NCI-H2196 treated with DMSO at 0.1 percent for 48 hours (cell line): ENCODE results near the gene COLEC11.
"Not testable (repeated sequence)": the region's sequence is repeated elsewhere in the genome, so short reads cannot be mapped to it uniquely, and the experiment has no call there.

ENCODE experiments used
- DNase-seq: peaks from one replicate; lab custom pipeline; 2025; ENCODE audit not compliant: unreplicated experiment; lab: John Stamatoyannopoulos, UW

Gene COLEC11

DNA sequence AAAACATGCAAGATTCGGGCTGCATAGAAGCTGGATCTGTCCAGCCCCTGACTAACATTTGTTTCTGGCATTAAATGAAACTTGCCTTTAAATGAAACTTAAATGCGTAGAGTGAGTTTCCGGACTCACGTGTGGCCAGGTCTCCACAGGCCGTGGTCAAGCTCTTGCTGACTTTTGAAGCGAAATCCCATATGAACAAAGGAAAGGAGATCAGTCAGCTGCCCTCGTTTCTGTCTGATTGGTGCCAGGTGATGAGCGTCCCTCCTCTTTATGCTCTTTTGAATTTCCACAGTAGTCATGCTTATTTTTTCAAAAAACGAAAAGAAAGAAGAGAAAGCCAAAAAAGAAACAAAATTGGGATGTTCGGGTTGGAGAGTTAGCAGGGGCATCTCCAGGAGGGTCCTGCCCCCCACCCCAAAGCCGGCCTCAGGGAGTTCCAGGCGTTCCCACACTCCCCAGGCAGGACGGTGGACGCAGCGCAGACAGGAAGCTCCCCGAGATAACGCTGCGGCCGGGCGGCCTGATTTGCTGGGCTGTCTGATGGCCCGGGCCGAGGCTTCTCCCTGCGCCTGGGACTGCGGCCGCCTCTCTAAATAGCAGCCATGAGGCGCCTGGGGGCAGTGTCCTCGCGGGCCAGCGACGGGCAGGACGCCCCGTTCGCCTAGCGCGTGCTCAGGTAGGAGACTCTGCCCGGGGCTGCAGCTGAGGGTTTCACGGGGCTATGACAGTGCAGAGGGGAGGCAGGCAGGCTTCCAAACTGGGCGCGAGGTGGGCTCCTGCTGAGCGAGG lies at the start of gene COLEC11:
TSS of gene COLEC11 (plus strand) at position 620 of the 789 bp plus-strand sequence. CDS start 9,229 bp downstream, outside the sequence.
- DNase-seq: no peak

DNA sequence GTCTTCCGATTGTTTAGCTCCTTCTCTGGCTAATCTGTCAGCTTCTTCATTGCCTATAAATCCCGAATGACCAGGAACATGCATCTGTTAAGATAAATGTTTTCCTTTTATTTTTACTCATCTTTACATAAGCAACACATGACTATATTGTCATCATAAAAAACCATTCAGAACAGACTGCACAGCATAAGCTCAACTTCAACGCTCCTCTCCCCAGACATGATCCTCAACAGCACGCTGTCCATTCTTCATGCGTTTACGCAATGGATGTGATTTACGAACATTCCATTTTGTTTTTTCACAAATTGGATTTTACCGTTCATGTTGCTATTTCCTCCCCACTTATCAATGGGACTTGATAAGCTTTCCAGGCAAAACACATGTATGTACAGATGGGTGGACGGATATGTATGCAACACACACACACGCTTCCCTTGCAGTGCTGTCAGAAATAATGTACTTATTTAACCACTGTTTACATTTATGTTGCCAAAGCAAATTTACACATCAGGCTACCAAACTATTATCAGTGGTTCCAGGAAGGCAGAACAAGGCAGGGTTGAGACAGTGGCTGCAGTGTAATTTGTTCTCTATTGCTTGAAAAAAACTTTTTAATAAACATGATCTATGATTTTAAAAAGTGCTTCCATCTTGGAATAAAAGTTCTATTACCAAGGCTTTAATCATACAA lies 49.0 kb upstream of the COLEC11 start:
- no peak for DNase-seq

DNA sequence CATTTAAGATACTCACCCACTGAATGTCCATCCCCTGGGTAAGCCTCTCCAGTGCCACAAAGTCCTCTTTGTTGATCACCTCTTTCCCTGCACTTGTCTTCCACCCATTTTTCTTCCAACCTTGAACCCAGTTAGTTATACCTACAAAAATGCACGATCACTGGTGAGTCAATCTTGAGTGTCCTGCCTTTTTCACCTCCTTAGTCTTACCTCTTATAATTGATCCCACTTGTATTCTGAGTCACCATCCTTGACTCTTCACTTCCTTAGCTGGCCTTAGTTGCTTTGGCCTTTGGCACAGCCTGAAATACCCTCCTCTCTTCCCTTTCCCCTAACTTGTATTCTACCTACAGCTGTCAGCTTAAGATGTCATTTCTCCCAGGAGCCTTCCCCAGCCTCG lies 47.0 kb upstream of the COLEC11 start:
- DNase-seq: no peak

DNA sequence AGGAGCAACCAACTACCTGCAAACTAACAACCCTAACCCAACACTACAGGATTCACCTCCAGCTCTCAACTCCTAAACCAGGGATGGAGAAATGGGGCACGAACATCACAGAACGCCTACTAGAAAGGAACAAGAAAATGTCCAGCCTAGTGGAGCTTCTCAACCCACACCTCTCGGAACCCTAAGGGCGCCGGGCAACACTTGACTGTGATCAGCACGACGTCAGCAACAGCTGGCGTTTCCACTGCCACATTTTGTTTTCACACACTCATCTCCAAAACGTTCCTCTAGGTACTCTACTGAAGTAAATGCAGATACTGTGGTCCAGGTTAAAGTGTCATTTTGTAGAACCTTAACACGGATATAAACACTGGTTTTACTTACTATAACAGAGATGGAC lies 41.0 kb upstream of the COLEC11 start:
- DNase-seq: no peak

DNA sequence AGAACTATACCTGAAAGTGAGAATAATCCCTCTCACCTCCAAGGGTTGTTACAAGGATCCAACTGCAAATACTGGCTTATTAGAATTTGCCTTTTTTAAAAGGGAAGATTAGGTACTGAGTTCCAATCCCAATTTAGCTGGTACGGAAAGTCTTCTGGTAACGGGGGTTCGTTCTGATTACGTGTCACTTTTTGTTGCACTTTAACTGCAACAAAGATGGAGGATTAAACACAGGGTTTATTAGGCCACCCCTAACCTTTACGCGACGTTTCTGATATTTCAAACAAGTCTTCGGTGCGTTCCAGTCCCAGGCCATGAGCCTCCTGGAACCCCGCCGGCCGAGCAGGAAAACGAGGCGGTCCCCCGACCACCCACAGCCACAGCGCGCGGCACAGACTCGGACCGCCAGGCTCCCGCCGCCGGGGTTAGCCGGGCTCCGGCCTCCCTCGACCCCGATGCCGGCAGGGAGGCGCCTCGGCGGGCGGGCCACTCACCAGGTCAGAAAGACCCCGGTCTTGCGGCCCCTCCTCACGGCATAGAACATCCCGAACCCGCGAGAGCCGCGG lies 37.2 kb upstream of the COLEC11 start:
- no peak for DNase-seq

DNA sequence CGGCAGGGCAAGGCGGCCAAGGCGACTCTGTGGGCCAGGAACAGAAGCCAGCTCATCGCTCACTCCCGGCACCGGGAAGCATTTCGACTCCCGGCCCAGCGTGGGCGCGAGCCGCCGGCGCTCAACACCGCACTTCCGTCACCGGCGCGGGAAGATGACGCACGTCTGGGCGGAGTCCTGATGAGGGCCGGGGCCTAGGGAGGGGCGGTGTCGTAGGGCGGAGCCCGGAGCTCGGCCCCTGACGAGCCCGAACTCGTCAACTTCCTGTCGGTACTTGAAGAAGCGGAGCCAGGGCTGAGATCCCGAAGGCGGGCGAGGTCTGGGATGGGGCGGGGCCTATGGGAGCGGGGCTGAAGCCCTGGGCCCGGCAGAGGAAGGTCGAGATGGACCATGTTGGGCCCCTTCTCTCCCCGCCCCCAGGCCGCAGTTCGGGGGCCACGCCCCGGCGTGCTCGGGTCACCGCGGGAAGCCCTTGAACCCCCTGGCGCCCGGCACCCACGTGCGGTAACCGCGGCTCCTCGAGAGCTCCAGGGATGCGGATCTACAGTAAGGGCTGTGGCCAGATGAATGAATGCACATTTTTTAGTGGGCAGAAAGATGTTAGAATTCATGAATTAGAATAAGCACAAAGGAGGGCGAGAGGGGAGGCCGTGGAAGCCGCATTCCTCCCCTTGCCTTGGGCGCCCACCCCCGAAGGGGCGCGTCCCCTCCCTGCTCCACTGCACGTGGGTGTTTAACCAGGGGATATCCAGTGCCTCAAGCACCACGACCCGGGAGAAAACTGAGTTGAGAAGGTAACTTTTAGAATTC lies 36.5 kb upstream of the COLEC11 start, which contains the start of gene RNASEH1:
TSS of gene RNASEH1 (minus strand) at position 129 of the 810 bp plus-strand sequence. CDS start at position 56, 73 bp downstream.
- peak; percentile 95 for DNase-seq

DNA sequence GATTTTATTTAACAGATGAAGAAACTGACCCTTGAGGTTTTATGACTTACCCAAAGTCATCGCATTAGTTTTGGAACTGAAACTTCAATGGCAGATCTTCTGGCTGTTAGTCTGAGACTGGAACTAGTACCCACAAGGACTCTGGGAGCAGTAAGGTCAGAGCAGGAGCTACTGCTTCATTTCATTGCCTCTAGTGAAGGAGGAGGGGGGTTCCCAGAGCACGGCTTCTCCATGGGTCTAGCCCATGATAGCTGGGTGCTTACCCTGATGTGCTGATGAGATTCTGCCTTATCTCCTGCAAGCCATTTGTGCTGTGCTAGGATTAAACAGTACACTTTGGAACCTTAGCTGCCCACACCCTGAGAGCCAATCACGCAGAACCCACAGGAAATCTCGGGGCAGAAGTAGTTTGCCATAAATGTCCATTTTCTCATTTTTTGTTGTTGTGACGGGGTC lies 31.4 kb upstream of the COLEC11 start:
- no peak for DNase-seq

DNA sequence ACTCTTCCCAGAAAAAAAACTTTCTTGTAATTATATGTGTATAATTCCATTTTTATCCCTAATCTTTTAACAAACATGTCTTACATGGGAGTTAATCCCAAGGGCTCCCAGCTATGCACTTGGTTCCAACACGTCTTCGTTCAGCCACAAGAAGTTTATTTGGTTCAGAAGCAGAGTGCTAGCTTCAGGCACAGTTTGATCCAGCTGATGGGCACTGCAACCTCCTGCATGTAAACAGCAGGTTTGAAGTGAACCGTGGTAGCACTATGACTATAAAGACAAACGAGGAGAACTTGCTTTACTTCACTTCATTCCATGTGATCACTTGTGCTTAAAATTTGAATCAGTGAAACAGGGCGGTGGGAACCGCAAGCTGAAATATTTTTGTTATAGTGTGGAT lies 29.8 kb upstream of the COLEC11 start:
- DNase-seq: no peak

DNA sequence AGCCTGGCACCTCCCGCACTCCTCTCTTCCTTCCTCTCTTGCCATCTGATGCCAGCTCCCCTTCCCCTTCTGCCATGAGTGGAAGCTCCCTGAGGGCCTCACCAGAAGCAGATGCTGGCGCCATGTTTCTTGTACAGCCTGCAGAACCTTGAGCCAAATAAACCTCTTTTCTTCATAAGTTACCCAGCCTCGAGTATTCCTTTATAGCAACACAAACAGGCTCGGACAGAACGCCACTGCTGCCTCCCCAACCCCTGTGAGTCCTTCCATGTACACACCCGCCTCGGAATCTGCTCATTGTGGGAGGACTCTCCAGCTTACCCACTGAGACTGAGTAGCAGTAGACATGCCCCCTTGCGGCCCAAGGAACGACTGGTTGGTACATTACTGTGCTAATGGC lies 28.1 kb upstream of the COLEC11 start:
- DNase-seq: no peak

DNA sequence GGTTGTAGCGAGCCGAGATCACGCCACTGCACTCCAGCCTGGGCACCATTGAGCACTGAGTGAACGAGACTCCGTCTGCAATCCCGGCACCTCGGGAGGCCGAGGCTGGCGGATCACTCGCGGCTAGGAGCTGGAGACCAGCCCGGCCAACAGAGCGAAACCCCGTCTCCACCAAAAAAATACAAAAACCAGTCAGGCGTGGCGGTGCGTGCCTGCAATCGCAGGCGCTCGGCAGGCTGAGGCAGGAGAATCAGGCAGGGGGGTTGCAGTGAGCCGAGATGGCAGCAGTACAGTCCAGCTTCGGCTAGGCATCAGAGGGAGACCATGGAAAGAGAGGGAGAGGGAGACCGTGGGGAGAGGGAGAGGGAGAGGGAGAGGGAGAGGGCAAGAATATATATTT lies 25.3 kb upstream of the COLEC11 start:
- DNase-seq: not testable (repeated sequence)

DNA sequence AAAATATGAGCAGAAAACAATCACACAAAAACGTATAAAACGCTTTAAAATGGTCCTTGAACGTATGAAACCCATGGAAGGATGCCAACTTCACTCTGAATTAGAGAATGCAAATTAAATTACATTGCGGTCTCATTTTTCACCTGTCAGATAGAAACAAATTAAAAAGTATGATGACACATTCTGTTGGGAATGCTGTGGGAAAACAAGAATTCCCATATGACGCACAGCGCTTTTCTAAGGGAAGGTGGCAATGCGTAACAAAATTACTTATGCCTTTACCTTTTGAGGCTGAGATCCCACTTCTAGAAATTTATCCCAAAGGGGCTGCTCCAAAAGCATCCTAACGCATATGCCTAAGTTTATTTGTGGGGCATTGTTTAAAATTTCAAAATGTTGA lies 23.6 kb upstream of the COLEC11 start:
- DNase-seq: no peak

DNA sequence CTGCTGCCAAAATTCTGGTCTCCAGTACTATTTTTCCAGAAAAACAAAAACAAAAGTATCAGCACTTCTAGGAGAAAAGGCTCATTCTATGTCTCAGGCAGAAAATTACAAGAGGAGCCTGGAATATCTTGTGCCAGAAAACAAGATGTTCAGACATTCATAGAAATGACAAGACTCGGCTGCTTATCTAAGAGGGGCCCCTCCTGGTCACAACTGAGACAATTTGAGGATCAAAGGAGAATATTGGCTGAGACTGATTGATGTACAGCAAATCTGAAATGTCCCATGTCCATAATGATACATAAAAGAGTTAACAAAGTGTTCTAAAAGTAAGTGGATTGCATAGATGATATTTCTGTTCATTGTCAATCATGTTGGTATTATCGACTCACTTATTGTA lies 22.3 kb upstream of the COLEC11 start:
- DNase-seq: no peak

DNA sequence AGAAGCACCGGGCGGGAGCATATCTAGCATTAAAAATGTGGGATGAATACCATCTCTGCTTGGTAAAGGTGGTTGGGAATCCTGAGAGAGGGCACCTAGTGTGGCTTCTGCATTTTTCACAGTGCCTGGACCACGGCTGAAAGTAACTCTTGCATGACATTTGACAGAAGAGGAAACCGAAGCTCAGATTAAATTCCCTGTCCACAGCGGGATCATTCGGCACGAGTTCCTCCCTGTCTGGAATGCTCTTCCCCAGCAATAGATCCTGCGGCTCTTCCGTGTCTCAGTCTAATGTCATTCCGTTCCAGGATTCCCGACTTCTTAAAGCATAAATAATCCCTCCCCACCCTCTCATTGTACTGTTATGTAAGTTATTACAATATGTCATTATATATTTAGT lies 20.8 kb upstream of the COLEC11 start:
- DNase-seq: no peak

DNA sequence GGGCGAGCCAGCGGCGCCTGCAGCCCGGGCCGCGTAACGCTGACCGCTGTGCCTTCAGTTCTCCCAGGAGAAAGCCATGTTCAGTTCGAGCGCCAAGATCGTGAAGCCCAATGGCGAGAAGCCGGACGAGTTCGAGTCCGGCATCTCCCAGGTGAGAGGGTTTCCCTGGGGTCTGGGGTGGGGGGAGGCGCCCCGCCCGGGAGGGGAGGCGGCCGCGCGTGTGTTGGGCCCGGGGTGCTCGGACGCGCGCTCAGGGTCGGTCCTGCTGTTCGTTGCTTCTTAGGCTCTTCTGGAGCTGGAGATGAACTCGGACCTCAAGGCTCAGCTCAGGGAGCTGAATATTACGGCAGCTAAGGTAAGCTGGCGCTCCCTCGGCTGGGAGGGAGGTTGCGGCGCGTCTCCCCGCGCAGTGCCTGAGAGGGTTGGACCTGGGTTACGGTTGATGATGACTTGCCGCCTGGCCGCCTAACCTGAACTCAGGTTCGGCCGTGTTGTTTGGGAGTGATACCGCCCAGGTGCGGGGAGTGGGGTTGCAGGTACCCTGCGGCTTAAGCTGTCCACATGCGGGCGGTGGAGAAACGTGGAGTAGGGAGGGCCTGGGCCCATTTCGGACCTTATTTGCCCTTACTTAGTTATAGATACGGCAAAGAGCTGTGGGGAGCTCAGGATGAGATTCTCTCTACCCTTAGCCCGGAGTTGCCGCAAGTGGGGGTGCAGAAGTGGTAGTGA lies 19.2 kb upstream of the COLEC11 start:
- no peak for DNase-seq

DNA sequence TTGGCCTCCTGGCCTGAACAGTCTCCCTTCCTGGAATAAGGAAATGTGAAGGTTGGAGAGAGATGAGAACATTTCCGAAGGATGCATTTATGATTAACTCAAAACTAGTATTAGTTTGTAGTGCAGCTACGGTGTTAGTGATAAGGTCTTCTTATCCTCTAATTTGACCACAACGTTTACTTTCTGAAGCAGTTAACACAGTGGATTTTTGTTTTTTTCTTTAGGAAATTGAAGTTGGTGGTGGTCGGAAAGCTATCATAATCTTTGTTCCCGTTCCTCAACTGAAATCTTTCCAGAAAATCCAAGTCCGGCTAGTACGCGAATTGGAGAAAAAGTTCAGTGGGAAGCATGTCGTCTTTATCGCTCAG lies 18.7 kb upstream of the COLEC11 start:
- DNase-seq: not testable (repeated sequence)

DNA sequence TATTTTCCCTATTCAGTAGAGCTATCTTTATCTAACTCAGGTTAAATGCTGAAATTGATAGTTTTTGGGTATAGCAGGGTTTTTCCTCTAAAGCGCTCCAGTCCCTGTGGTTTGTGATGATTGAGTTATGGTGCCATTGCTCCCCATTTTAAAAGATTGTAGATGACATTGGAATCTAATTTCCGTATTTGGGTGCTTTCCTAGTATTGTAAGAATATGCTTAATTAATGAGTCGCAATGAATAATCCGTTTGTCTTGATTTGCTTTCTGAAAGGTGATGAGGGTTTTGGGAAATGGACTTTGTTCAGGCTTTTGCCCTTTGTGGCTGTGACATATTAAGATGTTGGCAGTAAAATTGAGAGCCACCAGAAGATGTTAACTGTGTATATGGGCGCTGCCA lies 15.9 kb upstream of the COLEC11 start:
- DNase-seq: no peak

DNA sequence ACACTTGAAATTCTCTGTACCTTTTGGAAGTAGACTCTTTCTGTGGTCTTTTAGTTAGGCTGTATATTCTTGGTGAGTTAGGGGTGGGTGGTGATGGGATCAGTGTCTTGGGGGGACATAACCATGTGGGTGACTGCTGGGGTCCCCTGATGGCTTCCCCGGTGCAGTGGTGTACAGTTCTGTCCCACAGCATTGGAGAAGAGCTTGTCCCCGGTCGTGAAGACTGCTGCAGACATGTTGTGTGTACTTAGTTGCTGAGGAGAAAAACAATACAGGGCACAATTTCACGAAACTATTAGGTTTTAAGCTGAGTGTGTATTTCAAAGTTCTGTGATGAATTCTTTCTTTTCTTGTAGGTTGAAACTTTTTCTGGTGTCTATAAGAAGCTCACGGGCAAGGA lies 14.5 kb upstream of the COLEC11 start:
- no peak for DNase-seq

DNA sequence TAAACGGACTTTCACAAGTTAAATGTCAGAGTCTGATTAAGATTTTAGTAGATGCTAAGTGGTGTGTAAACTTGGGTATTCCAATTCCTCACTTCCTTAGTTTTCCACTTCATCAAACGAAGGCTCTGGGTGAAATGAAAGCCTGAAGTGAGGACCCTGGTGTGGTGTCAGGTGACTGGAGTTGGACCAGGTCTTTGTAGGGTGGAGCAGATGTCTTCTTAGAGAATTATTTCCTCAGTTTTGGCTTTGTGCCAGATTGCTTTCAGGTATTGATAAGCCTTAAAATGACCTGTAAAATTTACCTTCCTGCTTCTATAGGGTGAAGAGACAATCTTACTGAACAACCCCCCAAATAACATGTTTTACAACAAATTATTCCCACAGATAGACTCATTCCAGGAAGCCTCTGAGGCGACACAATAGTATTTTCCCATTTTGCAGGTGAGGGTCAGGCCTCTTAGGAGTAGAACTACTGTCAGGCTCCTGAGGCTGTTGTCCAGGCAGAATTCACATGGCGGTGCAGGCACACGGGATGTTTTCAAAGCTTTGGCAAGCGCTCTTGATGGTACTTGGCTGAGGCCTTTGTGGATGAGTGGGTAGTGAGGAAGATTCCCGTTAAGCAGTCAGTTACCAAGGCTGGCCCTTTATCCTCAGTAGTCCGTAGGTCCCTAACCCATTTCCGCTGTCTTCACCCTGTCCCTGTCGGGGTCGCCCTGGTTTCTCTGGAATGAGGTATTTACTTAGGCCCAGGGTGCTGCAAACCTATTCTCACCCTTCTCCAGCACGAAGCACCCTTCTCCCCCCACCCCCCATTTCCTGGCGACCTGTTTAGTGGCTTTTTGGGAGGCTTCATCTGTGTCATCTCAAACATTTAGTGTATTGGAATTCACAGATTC lies 13.3 kb upstream of the COLEC11 start:
- DNase-seq: no peak

DNA sequence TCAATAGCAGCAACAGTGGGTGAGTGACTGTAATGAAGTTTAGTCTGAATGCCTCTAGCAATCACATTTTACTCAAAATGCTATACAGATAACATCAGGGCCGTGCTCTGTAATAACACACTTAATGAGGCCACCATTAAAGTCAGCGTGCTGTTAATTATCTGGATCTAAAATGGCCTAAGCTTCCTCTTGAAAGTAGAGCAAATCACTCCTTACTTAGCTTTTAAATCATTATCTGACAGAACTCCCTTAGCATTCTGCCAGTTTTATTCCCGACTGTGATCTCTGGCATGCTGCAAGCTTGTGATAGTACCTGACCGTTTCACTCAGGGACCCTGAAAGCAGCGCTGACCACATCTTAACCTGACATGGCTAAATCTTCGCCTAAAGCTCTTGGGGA lies 10.8 kb upstream of the COLEC11 start:
- DNase-seq: no peak
